Measurements from ENCODE around the gene ZNF350.
"Not testable (repeated sequence)": the region's sequence is repeated elsewhere in the genome, so short reads cannot be mapped to it uniquely, and the experiment has no call there.

Gene ZNF350

DNA sequence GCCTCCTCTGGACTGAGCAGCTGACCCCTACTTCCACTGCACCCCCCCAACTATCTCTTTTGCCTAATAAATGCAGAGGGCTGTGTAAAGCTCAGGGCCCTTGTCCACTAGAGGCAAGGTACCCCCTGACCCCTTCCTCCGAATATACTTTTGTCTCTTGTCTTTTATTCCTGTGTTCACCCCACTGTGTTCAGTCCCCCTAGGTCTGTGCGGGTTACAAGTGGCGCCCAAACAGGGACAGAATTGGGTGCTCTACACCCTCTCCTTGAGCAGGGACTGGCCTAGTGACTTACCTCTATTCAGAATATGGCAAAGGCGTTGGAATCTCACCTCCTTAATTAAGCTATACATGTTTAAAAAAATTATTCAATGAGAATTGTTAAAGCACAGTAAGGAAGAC lies 15.0 kb downstream of the ZNF350 start:
- DNase-seq (ENCODE audit: low read depth) = no peak

DNA sequence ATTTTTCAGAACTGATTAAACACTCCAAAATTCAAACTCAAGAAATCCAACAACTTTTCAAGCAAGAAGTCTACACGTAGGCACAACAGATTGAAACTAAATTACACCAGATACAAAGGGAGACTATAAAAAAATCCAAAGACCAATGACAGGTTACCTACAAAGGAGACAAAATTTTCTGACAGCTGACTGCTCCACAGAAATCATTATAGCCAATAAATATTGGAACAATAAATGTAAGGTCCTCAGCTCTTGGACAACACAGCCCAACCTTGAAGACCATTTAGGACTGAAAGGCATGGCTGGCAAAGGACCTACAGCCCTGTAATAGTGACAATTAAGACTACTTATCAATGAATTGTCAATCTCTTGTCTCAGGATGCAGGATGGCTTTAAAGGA lies 15.9 kb downstream of the ZNF350 start:
- no peak for DNase-seq (ENCODE audit: low read depth)

GRCh38 chr19:51965583-51965982 lies 21.1 kb downstream of the ZNF350 start:
- no peak for DNase-seq (ENCODE audit: low read depth)

DNA sequence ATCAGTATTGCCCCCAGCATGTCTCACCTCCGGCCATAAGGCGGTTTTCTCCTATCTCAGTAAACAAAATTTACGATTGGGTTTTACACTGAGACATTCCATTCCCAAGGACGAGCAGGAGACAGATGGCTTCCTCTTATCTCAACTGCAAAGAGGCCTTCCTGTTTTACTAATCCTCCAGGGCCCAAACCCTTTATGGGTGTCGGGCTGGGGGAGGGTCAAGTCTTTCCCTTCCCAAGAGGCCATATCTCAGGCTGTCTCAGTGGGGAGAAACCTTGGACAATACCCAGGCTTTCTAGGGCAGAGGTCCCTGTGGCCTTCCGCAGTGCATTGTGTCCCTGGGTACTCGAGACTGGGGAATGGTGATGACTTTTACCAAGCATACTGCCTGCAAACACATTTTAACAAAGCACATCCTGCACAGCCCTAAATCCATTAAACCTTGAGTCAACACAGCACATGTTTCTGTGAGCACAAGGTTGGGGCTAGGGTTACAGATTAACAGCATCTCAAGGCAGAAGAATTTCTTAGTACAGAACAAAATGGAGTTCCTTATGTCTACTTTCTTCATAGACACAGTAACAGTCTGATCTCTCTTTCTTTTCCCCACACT lies 25.9 kb downstream of the ZNF350 start:
- not testable (repeated sequence) for DNase-seq (ENCODE audit: low read depth)

GRCh38 chr19:51959791-51960190 lies 26.8 kb downstream of the ZNF350 start:
- DNase-seq (ENCODE audit: low read depth) = no peak

GRCh38 chr19:51957846-51958245 lies 28.8 kb downstream of the ZNF350 start:
- DNase-seq (ENCODE audit: low read depth) = not testable (repeated sequence)

- DNase-seq (ENCODE audit: low read depth) = no peak
These were observed 37.7 kb downstream of the ZNF350 start for GRCh38 chr19:51948975-51949374.

GRCh38 chr19:51946602-51947001 lies 40.0 kb downstream of the ZNF350 start:
- DNase-seq (ENCODE audit: low read depth) = no peak

DNA sequence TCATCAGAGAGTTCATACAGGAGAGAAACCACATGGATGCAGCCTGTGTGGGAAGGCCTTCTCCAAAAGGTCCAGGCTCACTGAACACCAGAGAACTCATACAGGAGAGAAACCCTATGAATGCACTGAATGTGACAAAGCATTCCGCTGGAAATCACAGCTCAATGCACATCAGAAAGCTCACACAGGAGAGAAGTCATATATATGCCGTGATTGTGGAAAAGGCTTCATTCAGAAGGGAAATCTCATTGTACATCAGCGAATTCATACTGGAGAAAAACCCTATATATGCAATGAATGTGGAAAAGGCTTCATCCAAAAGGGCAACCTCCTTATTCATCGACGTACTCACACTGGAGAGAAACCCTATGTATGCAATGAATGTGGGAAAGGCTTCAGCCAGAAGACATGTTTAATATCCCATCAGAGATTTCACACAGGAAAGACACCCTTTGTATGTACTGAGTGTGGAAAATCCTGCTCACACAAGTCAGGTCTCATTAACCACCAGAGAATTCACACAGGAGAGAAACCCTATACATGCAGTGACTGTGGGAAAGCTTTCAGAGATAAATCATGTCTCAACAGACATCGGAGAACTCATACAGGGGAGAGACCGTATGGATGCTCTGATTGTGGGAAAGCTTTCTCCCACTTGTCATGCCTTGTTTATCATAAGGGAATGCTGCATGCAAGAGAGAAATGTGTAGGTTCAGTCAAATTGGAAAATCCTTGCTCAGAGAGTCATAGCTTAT lies 41.7 kb downstream of the ZNF350 start:
- DNase-seq (ENCODE audit: low read depth) = no peak

DNA sequence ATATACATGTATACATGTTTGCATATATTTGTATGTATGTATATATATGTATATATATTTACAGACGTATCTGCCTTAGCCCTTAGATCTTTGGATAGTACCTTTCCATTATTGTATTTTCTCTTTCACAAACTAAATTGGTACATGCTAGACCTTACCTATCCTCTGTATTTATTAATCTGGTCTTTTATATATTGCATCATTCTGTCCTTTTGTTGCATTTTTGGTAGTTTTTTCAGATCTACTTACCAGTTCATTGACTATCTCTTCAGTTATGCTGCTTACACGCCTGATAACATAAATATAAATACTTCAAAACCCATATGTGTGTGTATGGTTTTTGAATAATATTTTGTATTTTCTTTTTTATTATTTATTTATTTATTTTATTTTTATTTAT lies 47.7 kb downstream of the ZNF350 start:
- no peak for DNase-seq (ENCODE audit: low read depth)

GRCh38 chr19:51931921-51932320 lies 54.7 kb downstream of the ZNF350 start:
- no peak for DNase-seq (ENCODE audit: low read depth)

DNA sequence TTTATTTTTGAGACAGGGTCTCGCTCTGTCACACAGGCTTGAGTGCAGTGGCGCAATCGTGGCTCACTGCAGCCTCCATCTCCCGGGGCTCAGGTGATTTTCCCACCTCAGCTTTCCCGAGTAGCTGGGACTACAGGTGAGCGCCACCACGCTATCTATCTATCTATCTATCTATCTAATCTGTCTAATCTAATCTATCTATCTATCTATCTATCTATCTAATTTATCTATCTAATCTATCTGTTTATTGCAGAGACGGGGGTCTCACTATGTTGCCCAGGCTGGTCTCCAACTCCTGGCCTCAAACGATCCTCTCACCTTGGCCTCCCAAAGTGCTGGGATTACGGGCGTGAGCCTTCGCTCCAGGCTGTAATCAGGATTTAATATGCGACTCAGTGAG lies 58.8 kb downstream of the ZNF350 start:
- no peak for DNase-seq (ENCODE audit: low read depth)

- DNase-seq (ENCODE audit: low read depth) = peak; percentile 71
These were observed 59.6 kb downstream of the ZNF350 start, which contains the start of gene ZNF613 for GRCh38 chr19:51926784-51927741. TSS of gene ZNF613 (plus strand) at chr19:51927472. CDS start at chr19:51936221, 8,749 bp downstream.

GRCh38 chr19:51926426-51926783 lies 60.2 kb downstream of the ZNF350 start:
- no peak for DNase-seq (ENCODE audit: low read depth)

DNA sequence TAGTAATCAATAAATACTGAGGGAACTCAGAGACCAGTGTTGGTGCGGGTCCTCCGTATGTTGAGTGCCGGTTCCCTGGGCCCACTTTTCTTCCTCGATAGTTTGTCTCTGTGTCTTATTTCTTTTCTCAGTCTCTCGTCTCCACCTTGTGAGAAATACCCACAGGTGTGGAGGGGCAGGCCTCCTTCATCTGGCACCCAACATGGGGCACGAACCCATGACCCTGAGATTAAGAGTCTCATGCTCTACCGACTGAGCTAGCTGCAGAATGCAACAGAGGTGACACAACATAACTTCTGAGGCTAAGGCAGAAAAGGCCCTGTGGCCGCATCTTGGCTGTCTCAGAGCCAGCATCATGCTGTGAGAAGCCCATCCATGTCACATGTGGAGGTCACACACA lies 64.7 kb downstream of the ZNF350 start:
- no peak for DNase-seq (ENCODE audit: low read depth)

DNA sequence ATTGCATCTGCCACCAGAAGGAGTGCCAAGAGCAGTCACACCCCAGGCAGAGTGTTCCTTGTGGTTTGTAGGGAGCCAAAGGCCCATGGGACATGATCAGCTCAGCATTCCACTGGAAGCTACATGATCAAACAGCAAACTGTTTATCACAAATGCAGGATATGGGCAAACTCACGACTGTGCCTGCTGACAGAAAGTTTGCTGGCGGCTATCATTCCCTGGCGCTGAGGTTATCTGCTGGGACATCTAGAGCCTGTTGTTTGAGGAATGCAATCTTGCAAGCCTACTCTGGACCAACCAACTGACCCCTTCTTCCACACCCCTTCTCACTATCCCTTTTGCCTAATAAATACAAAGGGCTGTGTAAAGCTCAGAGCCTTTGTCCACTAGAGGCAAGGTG lies 67.0 kb downstream of the ZNF350 start:
- DNase-seq (ENCODE audit: low read depth) = no peak

- DNase-seq (ENCODE audit: low read depth) = no peak
These were observed 70.5 kb downstream of the ZNF350 start for GRCh38 chr19:51916167-51916566.

DNA sequence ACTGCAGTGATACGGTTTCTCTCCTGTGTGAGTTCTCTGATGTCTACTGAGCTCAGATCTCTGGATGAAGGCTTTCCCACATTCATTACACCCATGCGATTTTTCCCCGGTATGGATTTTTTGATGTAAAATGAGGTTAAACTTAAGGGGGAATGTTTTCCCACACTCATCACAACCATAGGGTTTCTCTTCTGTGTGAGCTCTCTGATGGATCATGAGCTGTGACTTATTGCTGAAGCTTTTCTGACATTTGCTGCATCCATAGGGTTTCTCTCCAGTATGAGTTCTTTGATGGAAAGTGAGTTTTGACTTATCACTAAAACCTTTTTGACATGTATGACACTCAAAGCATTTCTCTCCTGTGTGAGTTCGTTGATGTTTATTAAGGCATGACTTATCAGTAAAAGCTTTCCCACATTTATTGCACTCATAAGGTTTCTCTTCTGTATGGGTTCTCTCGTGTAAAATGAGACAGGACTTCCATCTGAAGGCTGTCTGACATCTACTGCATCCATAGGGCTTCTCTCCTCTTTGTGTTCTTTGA lies 71.2 kb downstream of the ZNF350 start:
- DNase-seq (ENCODE audit: low read depth) = no peak
